ENCODE measurements around the gene C11orf21.

C11orf21 gene

GRCh38 chr11:2275334-2276279 lies 26.1 kb downstream of the C11orf21 start:
- in situ Hi-C loops (cut with MboI; ENCODE audit: low sequenced_read_pairs) = no loop called here

- in situ Hi-C loops (cut with MboI; ENCODE audit: low sequenced_read_pairs) = no loop called here
Measured at GRCh38 chr11:2273771-2274170, 27.9 kb downstream of the C11orf21 start.

- in situ Hi-C loops (cut with MboI; ENCODE audit: low sequenced_read_pairs) = no loop called here
Measured at GRCh38 chr11:2273311-2273710, 28.4 kb downstream of the C11orf21 start.

- in situ Hi-C loops (cut with MboI; ENCODE audit: low sequenced_read_pairs) = no loop called here
Measured at GRCh38 chr11:2272946-2273280, 28.8 kb downstream of the C11orf21 start.

GRCh38 chr11:2272228-2272945 lies 29.3 kb downstream of the C11orf21 start:
- in situ Hi-C loops (cut with MboI; ENCODE audit: low sequenced_read_pairs) = no loop called here

- in situ Hi-C loops (cut with MboI; ENCODE audit: low sequenced_read_pairs) = no loop called here
Measured at GRCh38 chr11:2271327-2272227, 30.1 kb downstream of the C11orf21 start.

- in situ Hi-C loops (cut with MboI; ENCODE audit: low sequenced_read_pairs) = no loop called here
Measured at GRCh38 chr11:2271077-2271326, 30.7 kb downstream of the C11orf21 start.

GRCh38 chr11:2270322-2271076 lies 31.2 kb downstream of the C11orf21 start, which contains the start of gene ASCL2:
TSS of gene ASCL2 (minus strand) at chr11:2270588. CDS start at chr11:2270332, 256 bp downstream.
- in situ Hi-C loops (cut with MboI; ENCODE audit: low sequenced_read_pairs) = no loop called here

- in situ Hi-C loops (cut with MboI; ENCODE audit: low sequenced_read_pairs) = no loop called here
Measured at GRCh38 chr11:2269601-2270321, 32.0 kb downstream of the C11orf21 start.

- in situ Hi-C loops (cut with MboI; ENCODE audit: low sequenced_read_pairs) = no loop called here
Measured at GRCh38 chr11:2268729-2269600, 32.8 kb downstream of the C11orf21 start.

GRCh38 chr11:2267851-2268728 lies 33.6 kb downstream of the C11orf21 start:
- in situ Hi-C loops (cut with MboI; ENCODE audit: low sequenced_read_pairs) = no loop called here

- in situ Hi-C loops (cut with MboI; ENCODE audit: low sequenced_read_pairs) = no loop called here
Measured at GRCh38 chr11:2267306-2267850, 34.3 kb downstream of the C11orf21 start.

- in situ Hi-C loops (cut with MboI; ENCODE audit: low sequenced_read_pairs) = no loop called here
Measured at GRCh38 chr11:2266586-2267305, 35.0 kb downstream of the C11orf21 start.

- in situ Hi-C loops (cut with MboI; ENCODE audit: low sequenced_read_pairs) = no loop called here
Measured at GRCh38 chr11:2265854-2266585, 35.7 kb downstream of the C11orf21 start.

GRCh38 chr11:2265396-2265795 lies 36.3 kb downstream of the C11orf21 start:
- in situ Hi-C loops (cut with MboI; ENCODE audit: low sequenced_read_pairs) = no loop called here

GRCh38 chr11:2264366-2265053 lies 37.2 kb downstream of the C11orf21 start:
- in situ Hi-C loops (cut with MboI; ENCODE audit: low sequenced_read_pairs) = no loop called here
